GM12878 (cell line): ENCODE data around the gene ARHGAP6.

Experiments
- CEBPZ ChIP-seq: fragments of 150-350 bp; IDR thresholded peaks from 2 replicates; pipeline ENCODE4 v1.6.1; 2016; ENCODE audit warnings: low read depth, low read length
- CTCF ChIP-seq, 3 experiments: IDR thresholded peaks in 2 of 3; conservative IDR thresholded peaks in 1 of 3; 2 replicates each; pipeline ENCODE4 v1.5.1; 2011; ENCODE audit warnings: low read depth in 3 of 3, low read length in 3 of 3, mild to moderate bottlenecking in 3 of 3, control low read depth in 2 of 3, moderate library complexity in 2 of 3, inconsistent platforms in 1 of 3, mixed read lengths in 1 of 3; ENCODE audit not compliant: control insufficient read depth in 2 of 3, insufficient read depth in 1 of 3; ENCODE audit errors: extremely low read depth in 1 of 3
- EGR1 ChIP-seq, 2 experiments: IDR thresholded peaks; 1 replicate in 1 of 2; 2 replicates in 1 of 2; pipeline ENCODE4 v1.6.1; 2011 to 2012; ENCODE audit warnings: low read depth in 2 of 2, low read length in 2 of 2, borderline replicate concordance in 1 of 2, mild to moderate bottlenecking in 1 of 2, moderate library complexity in 1 of 2
- EP300 ChIP-seq, 2 experiments: fragments of 150-350 bp in 1 of 2; IDR thresholded peaks; 2 replicates each; pipeline ENCODE4 v1.6.1; 2011 to 2012; ENCODE audit warnings: low read depth in 2 of 2, low read length in 2 of 2, borderline replicate concordance in 1 of 2, improper control_type of control experiment in 1 of 2, inconsistent platforms in 1 of 2; ENCODE audit not compliant: control insufficient read depth in 1 of 2
- EZH2 ChIP-seq: IDR thresholded peaks from 2 replicates; pipeline ENCODE4 v1.6.1; 2012; ENCODE audit warnings: low read depth, mild to moderate bottlenecking, control low read depth, inconsistent platforms, low read length, borderline replicate concordance; ENCODE audit not compliant: control insufficient read depth
- HDAC2 ChIP-seq: fragments of 200-600 bp; sonication (generic); IDR thresholded peaks from 2 replicates; pipeline ENCODE4 v1.6.1; 2017
- IRF5 ChIP-seq: fragments of 450-650 bp; IDR thresholded peaks from 2 replicates; pipeline ENCODE4 v1.6.1; 2017; ENCODE audit warnings: borderline replicate concordance
- POLR2A ChIP-seq: IDR thresholded peaks from 2 replicates; pipeline ENCODE4 v1.6.1; 2011; ENCODE audit warnings: low read depth, mild to moderate bottlenecking, low read length
- POLR2AphosphoS5 ChIP-seq: IDR thresholded peaks from 2 replicates; pipeline ENCODE4 v1.6.1; 2011; ENCODE audit warnings: mild to moderate bottlenecking, low read length, inconsistent platforms
- REST ChIP-seq: IDR thresholded peaks from 2 replicates; pipeline ENCODE4 v1.6.1; 2012; ENCODE audit warnings: mild to moderate bottlenecking, low read depth, low read length
- USF2 ChIP-seq: IDR thresholded peaks from 2 replicates; pipeline ENCODE4 v1.6.1; 2011; ENCODE audit warnings: low read depth, low read length, improper control_type of control experiment, borderline replicate concordance

- TF ChIP-seq POLR2A (no peak), CEBPZ (no peak), IRF5 (no peak), EP300 (IDR thresholded peaks at IDR 0.05; ENCODE audit: borderline replicate concordance in 1 of 2, control insufficient read depth in 1 of 2, low read depth in 2 of 2, low read length in 2 of 2) (no peak), EGR1 (IDR thresholded peaks at IDR 0.05; ENCODE audit: borderline replicate concordance in 1 of 2, low read depth in 2 of 2, low read length in 2 of 2) (no peak), CTCF (IDR thresholded peaks at IDR 0.05 in 2 of 3, conservative IDR thresholded peaks at IDR 0.05 in 1 of 3; ENCODE audit: control insufficient read depth in 2 of 3, extremely low read depth in 1 of 3, insufficient read depth in 1 of 3, low read depth in 3 of 3, low read length in 3 of 3) (no peak), REST (no peak), EZH2 (no peak), USF2 (no peak), POLR2AphosphoS5 (no peak), HDAC2 (no peak)
Measured at GRCh38 chrX:11430271-11430670, 235.4 kb downstream of the ARHGAP6 start.
